T1000 (cell line): ENCODE results near the gene OR2AE1.

Experiments
- DNase-seq: peaks from one replicate; lab custom pipeline; 2025; ENCODE audit warnings: mixed read lengths; lab: John Stamatoyannopoulos, UW

The OR2AE1 gene

DNA sequence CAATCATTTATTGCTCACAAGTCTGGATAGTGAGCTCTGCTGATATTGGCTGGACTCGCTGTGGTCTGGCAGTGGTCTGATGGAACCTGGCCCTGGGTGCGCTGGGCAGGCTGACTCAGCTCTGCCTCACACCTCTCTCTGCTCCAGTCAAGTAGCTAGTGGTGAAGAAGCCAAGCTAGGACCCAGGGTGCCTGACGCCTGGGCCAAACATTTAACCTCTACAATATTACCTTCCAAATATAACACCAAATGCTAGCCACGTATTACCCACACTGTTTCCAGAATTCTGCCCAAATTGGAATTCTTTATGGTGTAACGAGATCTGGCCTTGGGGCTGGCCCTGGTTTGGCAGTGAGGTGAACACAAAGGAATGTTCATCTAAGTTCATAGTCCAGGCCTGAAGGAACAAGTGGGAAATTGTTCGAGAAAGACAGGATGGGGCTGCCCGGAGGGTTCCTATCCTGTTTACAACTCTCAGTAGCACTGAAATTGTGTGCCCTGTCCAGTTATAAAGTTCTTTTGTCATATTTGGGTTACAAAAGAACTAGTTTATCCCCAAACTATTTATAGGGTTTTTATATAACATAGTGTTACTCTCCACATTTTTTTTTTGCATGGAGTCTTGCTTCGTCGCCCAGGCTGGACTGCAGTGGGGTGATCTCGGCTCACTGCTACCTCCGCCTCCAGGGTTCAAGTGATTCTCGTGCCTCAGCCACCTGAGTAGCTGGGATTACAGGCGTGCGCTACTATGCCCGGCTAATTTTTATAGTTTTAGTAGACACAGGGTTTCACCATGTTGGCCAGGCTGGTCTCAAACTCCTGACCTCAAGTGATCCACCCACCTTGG, 16.3 kb downstream of the OR2AE1 start:
- no peak for DNase-seq

DNA sequence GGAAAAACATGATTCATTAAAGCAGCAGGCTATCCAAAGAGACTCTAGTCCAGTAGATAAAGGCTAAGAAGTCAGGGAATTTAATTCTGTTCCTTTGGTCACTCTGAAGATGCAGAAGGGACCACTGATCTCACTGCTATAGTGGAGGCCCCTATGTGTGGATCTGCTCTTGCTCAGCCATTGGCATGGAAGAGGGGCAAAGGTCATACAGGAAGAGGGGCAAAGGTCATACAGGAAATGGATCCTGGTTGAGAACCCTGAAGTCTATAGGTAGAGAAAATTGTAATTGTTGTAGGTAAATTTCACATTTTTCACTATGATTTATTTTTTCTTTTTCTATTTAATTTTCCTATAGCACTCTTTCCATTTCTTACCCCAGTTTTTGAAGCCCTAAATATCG, 21.6 kb downstream of the OR2AE1 start:
- no peak for DNase-seq

DNA sequence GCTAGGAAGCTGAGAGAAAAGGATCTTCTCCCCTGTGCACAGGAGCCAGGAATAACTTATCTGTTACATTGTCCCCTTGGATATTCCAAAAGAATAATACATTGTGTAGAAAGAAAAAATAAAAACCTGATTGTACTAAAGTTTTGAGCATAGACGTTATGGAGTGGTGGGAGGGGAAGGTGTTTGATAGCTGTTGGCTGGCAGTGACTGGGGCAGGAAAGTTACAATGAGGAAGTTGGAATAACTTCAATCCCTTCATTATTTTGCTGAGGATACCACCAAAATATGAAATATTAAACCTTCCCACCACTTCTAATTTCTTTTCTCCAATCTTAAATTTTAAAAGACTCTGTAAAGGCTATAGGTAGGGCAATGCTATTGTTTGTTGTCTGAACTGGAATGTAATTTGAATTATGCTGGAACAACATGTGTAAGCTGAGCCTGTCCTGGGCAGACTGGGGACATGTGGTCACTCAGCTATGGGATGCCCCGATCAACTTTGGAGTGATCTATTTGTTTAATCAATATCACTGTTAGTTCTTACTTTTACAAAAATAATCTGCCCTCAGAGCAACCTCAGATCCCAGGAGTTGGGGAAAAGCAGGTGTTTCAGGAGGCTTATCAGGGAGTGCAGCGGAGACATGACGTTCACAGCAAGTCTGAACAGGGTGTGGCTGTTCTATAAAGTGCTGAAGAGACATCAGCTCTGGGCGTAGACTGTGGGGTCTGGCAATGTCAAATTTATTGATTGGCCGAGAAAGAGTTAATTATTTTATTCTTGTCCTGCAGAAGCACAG, 28.2 kb downstream of the OR2AE1 start:
- DNase-seq = no peak

DNA sequence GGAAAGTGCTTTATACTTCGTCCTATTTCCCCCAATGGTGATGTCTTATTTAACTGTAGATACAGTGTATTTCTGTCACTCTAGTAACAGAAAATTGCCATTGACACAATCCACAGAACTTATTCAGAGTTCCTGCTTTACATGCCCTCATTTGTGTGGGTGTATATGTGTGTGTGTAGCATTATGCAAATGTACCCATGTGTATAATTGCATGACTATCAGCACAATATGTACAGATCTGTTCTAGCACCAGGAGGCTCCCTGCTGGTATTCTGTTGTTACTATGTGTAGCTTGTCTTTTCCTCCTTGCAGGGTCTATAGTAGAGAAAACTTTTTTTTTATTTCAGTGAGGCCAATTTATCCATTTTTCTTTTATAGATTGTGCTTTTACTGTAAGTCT, 32.5 kb downstream of the OR2AE1 start:
- DNase-seq = no peak

DNA sequence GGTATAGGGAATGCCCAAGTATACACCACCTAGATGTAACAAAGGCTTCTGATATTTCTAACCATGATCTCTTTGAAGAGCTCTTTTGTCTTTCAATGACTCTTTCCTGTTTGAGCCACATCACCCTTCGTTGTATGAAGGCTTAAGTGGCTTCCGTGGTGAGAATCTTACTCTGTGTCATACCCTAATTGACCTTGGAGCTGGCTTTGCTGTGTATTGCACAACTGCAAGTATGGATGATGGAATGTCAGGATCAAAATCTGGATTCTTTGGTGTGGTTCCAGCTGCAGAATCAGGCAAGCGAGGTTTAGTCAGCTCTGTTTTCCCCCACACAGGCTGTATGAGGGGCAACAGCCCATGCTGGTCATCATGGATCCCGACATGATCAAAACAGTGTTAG, 33.0 kb downstream of the OR2AE1 start:
- no peak for DNase-seq

DNA sequence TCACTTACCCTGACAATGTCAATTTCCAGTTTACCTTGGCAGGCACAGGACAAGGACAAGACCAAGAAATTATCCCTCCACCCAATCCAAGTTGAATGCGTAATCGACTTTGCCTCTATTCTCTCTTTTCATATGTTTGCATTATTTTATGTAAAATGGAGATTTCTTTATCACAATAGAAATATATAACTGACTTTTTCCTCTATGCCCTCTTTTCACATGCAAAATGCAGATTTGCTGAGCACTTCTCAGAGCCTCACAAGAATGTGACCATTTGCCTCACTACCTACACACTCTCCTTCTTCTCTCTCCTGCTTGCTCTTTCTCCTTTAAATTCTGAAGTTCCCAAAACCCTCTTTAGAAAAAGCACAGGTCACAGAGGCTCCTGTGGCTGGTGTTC, 33.9 kb downstream of the OR2AE1 start:
- no peak for DNase-seq

DNA sequence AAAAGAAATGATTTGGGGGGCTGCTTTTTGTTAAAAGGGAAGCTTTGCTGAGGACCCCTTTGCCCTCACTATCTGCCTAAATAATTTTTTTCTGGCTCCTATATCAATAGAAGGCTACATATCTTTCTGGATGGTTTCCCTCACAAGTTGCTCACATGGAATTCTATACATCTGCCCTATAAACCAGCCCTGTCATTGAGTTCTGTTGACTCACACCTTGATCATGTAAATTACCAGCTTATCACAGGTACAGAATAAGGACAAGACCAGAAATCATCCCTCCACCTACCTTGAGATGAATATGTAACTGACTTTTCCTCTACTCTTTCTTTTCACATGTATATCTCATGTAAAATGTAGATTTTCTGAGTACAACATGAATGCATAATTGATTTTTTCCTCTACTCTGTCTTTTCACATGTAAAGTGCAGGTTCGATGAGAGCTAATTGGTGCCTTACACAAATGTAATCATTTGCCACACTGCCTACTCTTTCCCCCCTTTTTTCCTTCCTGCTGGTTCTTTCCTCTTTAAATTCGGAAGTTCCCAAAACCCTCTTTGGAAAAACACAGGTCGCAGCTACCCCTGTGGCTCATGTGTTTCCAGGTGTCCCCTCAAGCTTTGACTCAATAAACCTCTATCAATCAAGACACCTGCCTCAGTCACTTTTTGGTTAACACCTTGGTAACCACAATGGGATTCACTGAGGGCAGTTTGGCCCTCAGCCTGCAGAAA, 36.5 kb downstream of the OR2AE1 start:
- DNase-seq = no peak

DNA sequence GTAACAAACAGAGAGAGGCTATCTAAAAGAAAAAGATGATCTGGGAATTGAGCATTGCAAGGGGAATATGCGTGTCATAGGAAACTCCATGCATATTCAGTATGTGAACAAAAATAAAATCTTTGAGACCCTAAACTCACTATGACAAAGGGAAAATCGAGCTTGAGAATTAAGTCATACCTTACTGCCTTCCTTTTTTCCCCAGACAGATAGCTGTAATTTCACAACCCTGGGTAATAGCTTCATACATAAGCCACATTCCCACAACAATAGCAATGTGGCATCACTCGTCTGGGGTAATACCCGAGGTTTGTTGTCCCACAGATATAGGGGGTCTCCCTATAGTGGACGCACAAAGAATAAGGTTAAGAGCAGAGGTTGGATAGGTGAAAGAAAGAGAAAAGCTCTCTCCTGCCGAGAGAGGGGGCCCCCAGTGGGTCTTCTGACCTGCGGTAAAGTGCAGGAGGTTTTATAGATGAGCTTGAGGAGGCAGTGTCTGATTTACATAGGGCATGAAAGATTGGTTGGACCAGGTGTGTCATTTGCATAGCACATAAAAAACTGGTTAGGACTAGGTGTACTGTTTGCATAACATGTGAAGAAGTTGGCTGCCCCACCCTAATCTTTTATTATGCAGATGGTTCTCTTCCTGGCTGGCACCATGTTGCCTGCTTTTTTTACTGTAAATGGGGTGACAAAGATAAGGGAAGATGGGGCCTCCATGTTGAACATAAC, 37.4 kb downstream of the OR2AE1 start:
- DNase-seq = no peak

DNA sequence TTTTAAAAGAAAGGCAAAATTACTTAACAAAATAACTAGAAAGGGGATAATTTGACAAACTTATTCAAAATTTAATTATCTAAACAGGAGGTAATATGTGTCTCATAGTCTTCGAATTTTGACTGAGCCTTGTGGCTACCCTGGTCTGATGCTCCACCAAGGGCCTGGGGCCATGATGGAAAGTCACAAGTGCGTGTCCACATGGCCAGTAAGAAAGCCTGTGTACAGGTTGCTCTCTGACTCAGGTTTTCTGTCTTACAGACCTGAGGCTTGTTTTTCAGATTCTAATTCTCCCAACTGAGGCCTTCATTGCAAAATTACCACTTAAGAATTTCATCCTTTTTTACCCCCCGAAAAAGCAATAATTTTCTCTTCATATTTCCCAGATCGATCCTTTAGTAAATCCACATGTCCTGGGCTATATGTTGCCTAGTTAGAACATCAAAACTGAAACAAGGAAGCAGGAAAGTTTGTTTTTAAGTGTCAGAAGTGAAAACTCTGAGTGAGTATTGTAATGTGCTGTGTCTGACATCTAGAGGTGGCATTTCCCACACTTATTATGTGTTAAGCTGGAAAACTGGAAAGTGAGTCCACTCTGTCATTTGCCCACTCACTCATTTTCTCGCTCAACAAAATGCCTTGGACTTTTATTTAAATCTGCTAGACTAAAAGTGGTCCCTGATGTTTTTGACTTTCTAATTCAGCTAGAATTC, 39.0 kb downstream of the OR2AE1 start:
- no peak for DNase-seq

DNA sequence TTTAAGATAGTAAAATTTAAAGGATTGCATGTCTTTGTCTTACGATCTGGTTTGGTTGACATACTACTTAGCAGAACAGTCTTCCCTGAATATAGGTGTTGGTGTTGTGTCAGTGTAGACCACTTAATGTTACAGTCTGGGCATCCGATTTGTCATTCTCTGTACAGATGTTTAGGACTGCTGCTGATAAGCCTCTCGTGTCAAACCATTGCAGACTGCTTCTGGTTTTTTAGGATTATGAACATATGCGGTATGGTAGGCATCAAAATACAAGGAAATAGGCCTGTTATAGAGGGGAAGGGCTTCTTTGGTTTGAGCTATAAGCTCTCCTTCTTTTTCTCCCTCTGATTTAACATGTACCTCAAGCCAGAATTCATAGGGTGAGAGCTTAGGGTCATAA, 41.6 kb downstream of the OR2AE1 start:
- no peak for DNase-seq

DNA sequence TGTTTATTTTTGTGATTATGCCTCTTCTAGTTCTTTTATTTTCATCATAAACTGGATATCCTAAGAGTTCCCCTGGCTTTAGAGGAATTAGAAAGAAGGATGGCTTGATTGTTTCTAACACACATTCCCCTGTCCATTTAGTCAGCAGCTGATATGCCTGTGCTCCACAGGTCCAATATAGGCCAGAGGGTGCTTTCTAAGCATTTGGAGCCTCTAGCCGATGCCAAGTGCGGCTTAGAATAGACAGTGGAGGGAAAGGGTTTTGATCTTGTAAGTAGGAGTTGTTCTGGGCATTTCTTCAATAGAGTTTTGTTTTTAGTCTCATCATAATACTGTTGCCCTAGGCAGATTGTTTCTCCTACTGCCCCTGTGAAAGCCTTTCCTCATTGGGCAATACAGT, 42.5 kb downstream of the OR2AE1 start:
- DNase-seq = no peak

DNA sequence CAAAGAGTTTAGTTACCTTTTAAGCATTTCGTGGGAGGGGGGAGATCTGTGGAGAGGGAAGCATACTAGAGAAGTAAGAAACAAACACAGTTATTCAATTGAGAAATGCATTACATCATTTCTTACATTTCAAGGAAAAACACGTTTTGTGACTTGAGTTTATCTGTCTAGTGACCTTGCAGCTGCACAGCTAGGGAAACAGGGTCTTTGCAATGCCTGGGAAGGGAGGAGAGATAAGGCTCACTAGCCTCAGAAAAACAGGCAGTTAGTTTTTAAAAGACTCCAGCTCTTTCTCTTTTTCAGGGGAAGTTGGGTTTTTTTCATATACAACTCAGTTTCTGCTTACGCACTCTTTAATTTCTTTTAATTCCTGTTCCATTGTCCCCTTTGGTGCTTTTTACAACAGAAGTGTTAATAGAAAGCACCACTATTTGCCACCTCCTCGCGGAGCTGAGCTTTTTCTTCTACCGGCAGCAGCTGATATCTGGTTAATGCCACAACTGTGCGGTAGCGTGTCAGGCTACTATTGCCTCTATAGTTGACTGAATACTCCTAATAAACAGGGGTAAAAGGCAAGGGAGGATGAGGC, 43.5 kb downstream of the OR2AE1 start:
- DNase-seq = no peak

DNA sequence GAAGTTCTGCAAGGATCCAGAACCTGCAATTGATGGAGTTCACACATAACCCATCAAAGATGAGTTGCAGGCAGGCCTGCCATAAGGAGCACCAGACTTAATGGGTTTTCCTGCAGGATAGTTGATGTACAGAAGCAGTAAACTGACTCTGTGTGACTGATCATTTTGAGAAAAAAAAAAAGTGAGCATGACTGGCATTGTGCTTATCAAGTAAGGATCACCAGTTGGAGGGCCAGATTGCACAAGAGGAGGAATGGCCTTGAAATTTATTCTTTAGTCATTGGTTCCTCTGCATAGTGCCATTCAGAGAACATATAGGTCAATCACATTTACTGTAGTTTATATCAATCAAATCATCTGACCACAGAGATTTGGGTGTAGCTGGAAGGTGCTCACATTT, 45.2 kb downstream of the OR2AE1 start:
- no peak for DNase-seq

DNA sequence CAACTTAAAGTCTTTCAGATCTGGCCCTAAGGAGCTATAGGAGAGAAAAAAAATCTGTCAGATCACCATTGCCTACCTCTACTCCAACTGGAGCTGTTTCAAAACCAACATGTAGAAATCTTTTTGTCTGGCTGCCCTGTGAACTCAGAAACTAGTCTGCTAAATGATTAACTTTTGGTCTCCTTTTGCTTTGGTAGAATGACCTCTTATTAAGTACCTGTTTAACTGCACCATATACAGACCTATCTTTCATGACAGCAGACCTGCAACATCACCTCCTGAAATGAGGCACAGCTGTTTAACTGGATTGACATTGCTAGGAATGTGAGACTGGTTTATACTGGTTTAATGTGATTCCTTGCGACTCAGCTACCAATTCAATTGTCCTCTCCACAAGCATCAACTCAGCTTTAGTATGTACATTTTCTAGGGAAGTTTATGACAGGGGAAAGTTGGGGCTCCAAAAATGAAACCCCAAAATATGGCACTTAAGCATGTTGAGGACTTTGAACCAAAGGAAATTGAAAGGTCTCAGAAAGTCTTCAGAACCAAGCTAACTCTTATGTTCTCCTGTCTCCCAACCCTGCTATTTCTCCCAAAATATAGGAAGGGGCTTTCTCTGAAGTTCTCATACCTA, 47.2 kb downstream of the OR2AE1 start:
- DNase-seq = no peak

DNA sequence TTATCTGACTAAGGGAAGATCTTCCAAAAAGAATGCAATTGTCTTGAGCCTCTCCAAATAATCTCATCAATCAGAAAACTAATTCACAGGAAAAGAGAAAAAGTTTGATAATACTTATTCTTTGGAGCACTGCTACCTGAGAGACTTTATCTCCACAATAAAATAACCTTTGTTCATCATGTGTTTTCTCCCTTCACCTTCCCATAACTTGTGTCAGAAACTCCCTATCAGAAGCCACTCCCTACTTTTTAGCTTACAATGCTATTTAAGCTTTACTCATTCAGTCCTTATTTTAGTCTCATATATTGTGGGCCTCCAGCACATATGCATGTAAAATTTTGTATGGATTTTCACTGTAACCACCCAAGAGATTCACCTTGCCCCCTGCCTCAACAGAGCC, 48.0 kb downstream of the OR2AE1 start:
- DNase-seq = no peak

DNA sequence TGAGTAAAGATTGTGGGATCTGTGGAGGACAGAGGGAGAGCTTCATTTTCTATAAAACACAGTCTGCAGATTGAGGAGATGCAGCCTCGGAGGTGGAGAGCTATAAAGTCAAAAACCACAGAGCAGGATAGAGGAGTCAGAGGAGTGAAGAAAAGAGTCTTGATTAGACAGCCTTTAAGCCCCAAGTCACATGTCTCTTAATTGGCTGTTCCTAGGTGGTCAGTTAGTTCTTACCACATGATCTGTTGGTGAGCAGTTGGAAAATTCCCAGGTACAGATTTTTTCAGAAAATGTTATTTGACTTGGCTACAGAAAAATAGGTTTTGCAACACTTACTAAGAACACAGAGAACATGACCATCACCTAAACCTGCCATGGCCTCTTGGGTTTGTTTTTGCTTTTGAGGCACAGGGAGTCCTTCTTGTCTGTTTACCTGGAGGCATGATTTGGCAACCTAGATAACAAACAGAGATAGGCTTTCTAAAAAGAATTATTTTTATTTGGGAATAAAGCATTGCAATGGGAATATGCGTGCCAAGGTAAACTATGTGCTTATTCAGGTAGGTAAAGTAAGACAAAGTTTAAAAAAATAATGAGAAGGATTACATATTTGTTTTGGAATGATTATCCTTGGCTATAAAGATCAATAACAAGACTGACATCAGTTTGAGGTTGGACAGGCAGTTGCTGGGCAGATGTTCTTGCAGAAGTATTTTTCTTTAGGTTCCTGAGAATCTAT, 49.6 kb downstream of the OR2AE1 start:
- DNase-seq = no peak
